ENCODE measurements around the gene B3GNT8.
A peak's percentile ranks its signal among the peaks of the same experiment; 100 is the strongest.

DNA sequence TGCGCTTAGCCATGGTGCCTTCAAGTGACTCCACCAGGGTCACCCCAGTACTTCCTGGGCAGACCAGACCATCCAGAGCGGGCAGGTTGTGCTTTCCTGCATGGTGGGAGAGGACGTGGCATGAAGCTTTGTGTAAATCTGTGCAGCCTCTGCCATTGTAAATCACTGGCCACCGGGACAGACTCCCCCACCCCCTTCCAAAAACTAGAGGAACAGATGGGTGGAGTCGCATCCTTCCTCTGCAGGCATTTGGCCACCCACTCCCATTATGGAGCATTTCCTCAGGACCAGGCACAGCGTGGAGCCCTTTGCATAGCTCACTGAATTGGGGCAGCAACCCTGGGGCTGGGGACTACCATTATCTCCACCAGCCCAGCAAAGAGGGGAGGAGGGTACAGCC is 21.4 kb downstream of the B3GNT8 start:
- TF ChIP-seq POLR2AphosphoS5 (IDR thresholded peaks at IDR 0.05): peak in 1 of 3 donors; percentile 33
- TF ChIP-seq, protein P1, sequence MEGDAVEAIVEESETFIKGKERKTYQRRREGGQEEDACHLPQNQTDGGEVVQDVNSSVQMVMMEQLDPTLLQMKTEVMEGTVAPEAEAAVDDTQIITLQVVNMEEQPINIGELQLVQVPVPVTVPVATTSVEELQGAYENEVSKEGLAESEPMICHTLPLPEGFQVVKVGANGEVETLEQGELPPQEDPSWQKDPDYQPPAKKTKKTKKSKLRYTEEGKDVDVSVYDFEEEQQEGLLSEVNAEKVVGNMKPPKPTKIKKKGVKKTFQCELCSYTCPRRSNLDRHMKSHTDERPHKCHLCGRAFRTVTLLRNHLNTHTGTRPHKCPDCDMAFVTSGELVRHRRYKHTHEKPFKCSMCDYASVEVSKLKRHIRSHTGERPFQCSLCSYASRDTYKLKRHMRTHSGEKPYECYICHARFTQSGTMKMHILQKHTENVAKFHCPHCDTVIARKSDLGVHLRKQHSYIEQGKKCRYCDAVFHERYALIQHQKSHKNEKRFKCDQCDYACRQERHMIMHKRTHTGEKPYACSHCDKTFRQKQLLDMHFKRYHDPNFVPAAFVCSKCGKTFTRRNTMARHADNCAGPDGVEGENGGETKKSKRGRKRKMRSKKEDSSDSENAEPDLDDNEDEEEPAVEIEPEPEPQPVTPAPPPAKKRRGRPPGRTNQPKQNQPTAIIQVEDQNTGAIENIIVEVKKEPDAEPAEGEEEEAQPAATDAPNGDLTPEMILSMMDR (IDR thresholded peaks at IDR 0.05 in 8 of 11, conservative IDR thresholded peaks at IDR 0.05 in 3 of 11): no peak
- TF ChIP-seq POLR2A (IDR thresholded peaks at IDR 0.05): no peak
